ENCODE data around the gene RIC8A. TPM values are rescaled to one million over a fixed set of nuclear protein-coding genes. Genes with fewer than 3 reads are reported as not detected.
"Not testable (repeated sequence)": the region's sequence is repeated elsewhere in the genome, so short reads cannot be mapped to it uniquely, and the experiment has no call there.

RIC8A gene
- total RNA-seq, 2 donors from 2014 or later = 77.1 to 92.6 TPM

GRCh38 chr11:217704-218103, 10.2 kb downstream of the RIC8A start:
- H3K9me3 ChIP-seq (ENCODE audit: control insufficient read depth, low read length) = no peaks in the 10 kb centered on the region
- H3K27ac ChIP-seq (ENCODE audit: low read depth, low read length) = no peak overlapping the region
- DNase-seq = no peak
- H3K9ac ChIP-seq (ENCODE audit: extremely low read depth, low read length, poor library complexity, severe bottlenecking) = no peak overlapping the region
- peaks cover 38% of the 10 kb centered on the region for H3K36me3 Mint-ChIP-seq (ENCODE audit: low read depth)
- peaks cover 35% of the 10 kb centered on the region for H3K36me3 ChIP-seq (ENCODE audit: control insufficient read depth, insufficient read depth, low read length)
- H3K27me3 Mint-ChIP-seq (ENCODE audit: insufficient read depth) = no peaks in the 10 kb centered on the region
- no peak overlapping the region for H3K4me3 Mint-ChIP-seq
- no peaks in the 10 kb centered on the region for H3K4me1 Mint-ChIP-seq
- no peak for TF ChIP-seq CTCF (conservative IDR thresholded peaks at IDR 0.05)
- H3K27ac Mint-ChIP-seq = peak overlapping the region; percentile 35
- no peaks in the 10 kb centered on the region for H3K4me1 ChIP-seq (ENCODE audit: control insufficient read depth, insufficient read depth, low read length)
- 83 to 94% methylated on average over 1 to 3 of the region's 3 CpGs for WGBS, 2 experiments (ENCODE audit: insufficient coverage in 1 of 2, insufficient read length in 1 of 2)
- no peaks in the 10 kb centered on the region for H3K9me3 Mint-ChIP-seq
- H3K27me3 ChIP-seq (ENCODE audit: control insufficient read depth, insufficient read depth, low read length, poor library complexity, severe bottlenecking) = no peaks in the 10 kb centered on the region
- H3K4me3 ChIP-seq (ENCODE audit: low read length) = no peak overlapping the region

DNA sequence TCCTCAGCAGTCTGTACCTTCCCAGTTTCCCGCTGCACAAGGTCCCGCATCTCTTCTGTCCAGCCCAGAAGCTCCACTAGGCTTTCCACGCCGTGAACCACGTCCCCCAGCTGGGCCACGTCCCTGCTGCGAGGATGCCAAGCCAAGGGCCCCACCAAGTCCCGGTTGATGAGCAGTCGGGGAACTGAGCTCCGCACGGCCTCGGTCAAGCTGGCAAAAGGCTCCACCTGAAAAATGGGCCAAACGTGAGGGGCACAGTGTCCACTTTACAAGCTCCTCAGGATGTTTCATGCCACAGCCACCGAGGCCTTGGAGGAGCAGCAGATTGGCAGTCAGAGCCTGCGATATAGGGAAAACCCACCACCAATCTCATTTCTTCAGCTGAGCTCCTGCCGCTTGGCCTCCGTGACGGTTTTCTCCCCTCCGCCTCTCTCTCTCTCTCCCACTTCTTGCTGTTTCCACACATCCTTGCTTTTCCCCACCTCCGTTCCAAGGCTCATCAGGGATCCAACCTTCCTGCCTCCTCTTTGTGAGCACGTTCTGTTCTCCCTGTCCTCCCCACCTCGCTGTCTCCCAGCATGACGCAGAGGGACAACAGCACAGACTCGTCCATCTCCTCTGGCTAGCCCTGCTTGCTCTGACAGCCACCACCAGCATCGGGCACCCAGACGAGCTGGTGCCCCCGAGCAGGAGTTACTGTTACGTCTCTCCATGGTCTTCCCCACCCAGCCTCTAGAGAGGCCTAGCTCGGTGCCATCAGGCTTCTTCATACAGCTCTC, 11.5 kb downstream of the RIC8A start:
- no peak overlapping the region for H3K27ac Mint-ChIP-seq
- Histone ChIP-seq H3K4me3 (ENCODE audit: low read length) (no peak overlapping the region), H3K4me1 (ENCODE audit: control insufficient read depth, insufficient read depth, low read length) (no peaks in the 10 kb centered on the region), H3K36me3 (ENCODE audit: control insufficient read depth, insufficient read depth, low read length) (peaks cover 22% of the 10 kb centered on the region), H3K27ac (ENCODE audit: low read depth, low read length) (no peak overlapping the region), H3K9me3 (ENCODE audit: control insufficient read depth, low read length) (no peaks in the 10 kb centered on the region), H3K27me3 (ENCODE audit: control insufficient read depth, insufficient read depth, low read length, poor library complexity, severe bottlenecking) (no peaks in the 10 kb centered on the region), H3K9ac (ENCODE audit: extremely low read depth, low read length, poor library complexity, severe bottlenecking) (no peak overlapping the region)
- H3K27me3 Mint-ChIP-seq (ENCODE audit: insufficient read depth) = no peaks in the 10 kb centered on the region
- peaks cover 31% of the 10 kb centered on the region for H3K36me3 Mint-ChIP-seq (ENCODE audit: low read depth)
- no peaks in the 10 kb centered on the region for H3K4me1 Mint-ChIP-seq
- DNase-seq = peak; percentile 31
- WGBS, 2 experiments (ENCODE audit: insufficient coverage in 1 of 2, insufficient read length in 1 of 2) = 85 to 91% methylated on average over 14 to 29 of the region's 29 CpGs
- TF ChIP-seq CTCF (conservative IDR thresholded peaks at IDR 0.05) = no peak
- no peak overlapping the region for H3K4me3 Mint-ChIP-seq
- H3K9me3 Mint-ChIP-seq = no peaks in the 10 kb centered on the region

- not testable (repeated sequence) for H3K27me3 ChIP-seq (ENCODE audit: control insufficient read depth, insufficient read depth, low read length, poor library complexity, severe bottlenecking); H3K27ac ChIP-seq (ENCODE audit: low read depth, low read length); H3K27me3 Mint-ChIP-seq (ENCODE audit: insufficient read depth); DNase-seq; H3K9ac ChIP-seq (ENCODE audit: extremely low read depth, low read length, poor library complexity, severe bottlenecking); H3K4me3 Mint-ChIP-seq; H3K27ac Mint-ChIP-seq; H3K4me3 ChIP-seq (ENCODE audit: low read length); H3K36me3 ChIP-seq (ENCODE audit: control insufficient read depth, insufficient read depth, low read length); H3K4me1 ChIP-seq (ENCODE audit: control insufficient read depth, insufficient read depth, low read length); H3K9me3 Mint-ChIP-seq; H3K9me3 ChIP-seq (ENCODE audit: control insufficient read depth, low read length); H3K4me1 Mint-ChIP-seq
- WGBS, 2 experiments (ENCODE audit: insufficient coverage in 1 of 2, insufficient read length in 1 of 2) = 90 to 100% methylated on average over 1 of the region's 3 CpGs
- peaks cover 21% of the 10 kb centered on the region for H3K36me3 Mint-ChIP-seq (ENCODE audit: low read depth)
Measured at GRCh38 chr11:220641-221215, 13.2 kb downstream of the RIC8A start.
